Occipital lobe (tissue), 2 donors: Measurements from ENCODE around the gene EFCAB6. TPM values are rescaled to one million over a fixed set of nuclear protein-coding genes. Genes with fewer than 3 reads are reported as not detected.

Experiments used
- DNase-seq: peaks from one replicate; lab custom pipeline; 2025; lab: John Stamatoyannopoulos, UW
- total RNA-seq: library from RNA; depleted of rRNA; stranded (reverse); fragments of >200 nt; gene quantifications from one replicate; pipeline ENCODE4 v1.2.3, GENCODE V29; 2014

Gene EFCAB6
- total RNA-seq, 1 donor from 2014 or later = 8.3 TPM

DNA sequence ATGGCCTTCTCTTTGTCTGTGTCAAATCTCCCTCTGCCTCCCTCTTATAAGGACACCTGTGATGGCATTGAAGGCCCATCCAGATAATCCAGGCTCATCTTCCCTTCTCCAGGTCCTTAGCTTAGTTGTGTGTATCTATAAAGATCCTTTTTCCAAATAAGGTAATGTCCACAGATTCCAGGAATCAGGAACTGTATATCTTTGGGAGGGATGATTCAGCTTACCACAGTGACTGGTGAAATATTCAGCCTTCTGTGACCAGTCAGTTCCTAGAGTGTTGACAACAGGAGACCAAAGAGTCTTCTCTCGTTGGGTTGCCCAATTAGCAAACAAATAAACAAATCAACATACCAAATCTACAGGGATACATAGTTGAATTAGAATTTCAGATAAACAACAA lies 224.5 kb downstream of the EFCAB6 start:
- DNase-seq = no peak

DNA sequence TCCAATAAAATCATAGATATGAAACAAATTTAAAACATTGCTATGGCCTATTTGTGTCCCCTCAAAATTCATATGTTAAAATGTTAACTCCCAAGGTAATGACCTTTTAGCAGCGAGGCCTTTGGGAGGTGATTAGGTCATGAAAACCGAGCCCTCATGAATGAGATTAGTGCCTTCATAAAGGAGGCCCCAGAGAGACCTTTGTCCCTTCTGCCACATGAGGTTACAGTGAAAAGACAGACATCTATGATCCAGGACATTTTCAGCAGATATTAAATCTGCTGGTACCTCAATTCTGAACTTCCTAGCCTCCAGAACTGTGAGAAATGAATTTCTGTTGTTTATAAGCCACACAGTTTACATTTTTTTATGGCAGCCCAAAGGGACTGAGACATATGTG lies 228.6 kb downstream of the EFCAB6 start:
- no peak for DNase-seq

DNA sequence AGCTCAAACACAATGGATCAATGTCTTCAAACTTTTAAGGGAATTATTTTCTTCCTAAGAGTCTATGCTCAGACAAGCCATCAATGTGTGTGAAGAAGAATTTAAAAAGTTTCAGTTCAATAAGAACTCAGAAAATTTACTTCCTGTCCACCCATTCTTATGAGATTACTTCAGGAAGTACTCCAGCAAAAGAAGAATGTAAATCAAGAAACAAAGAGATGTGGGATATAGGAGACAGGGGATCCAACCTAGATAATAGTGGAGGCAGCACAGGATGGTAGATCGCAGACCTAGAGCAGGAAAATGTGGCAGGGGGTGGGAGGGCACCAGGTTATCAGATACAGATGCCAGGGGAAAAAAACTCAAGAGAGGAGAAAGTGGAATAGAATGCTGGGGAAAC lies 229.7 kb downstream of the EFCAB6 start:
- DNase-seq = no peak

- DNase-seq = no peak
Measured at GRCh38 chr22:43580271-43580750, 231.8 kb downstream of the EFCAB6 start.

DNA sequence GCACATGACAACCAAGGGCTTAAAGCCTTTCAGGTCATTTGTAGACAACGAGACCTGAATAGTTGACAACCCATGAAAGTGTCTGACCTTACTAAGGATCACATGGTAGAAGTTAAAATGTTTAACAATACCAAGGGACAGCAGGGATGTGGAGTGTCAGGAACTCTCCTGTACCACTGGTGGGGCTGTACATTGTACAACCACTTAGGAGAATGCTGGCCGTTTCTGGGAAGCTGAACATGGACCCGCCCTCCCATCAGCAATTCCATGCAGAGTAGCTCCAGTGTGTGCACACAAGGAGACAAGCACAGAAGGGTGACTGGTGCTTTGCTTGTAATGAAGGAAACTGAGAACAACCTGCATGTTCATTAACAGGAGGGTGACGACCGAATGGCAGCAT lies 237.4 kb downstream of the EFCAB6 start:
- no peak for DNase-seq

DNA sequence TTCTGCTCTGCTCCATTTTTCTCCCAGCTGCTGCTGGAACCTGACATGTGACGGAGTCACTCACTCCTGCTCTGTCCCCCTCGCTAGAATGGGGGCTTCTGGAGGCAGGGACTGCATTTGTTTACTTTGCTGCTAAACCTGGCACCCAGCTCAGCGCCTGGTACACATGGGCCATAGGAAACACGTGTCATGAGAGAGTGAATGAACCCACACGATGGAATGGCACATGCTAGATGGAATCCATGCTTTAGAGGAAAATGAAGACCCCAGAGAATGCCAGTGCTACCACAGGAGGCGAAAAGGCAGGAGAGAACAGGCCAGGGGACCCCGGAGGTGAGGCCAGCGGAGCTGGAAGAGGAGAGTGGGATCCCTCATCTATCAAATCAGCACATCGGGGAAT lies 239.4 kb downstream of the EFCAB6 start:
- no peak for DNase-seq

- no peak for DNase-seq
Measured at GRCh38 chr22:43571181-43571580, 240.9 kb downstream of the EFCAB6 start.

- DNase-seq = no peak
Measured at GRCh38 chr22:43570531-43571165, 241.5 kb downstream of the EFCAB6 start.

DNA sequence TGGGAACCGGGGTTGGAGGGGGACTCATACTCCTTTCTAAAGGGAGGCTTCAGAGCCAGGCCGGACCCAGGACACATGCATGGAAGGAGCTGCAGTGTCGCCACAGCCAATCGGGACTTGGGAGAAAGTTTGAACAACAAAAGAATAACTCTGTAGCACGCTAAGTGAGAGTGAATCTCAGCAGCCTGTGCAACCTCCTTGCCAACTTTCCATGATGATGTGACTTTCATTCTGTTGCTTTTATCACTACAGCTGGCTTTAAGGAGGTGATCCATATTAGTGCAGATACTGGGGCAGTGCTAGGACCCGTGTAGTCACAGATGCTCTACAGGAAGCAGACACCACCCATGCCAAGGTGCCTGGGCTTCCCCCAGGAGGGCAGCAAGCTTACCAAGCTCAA lies 243.0 kb downstream of the EFCAB6 start:
- DNase-seq = no peak

DNA sequence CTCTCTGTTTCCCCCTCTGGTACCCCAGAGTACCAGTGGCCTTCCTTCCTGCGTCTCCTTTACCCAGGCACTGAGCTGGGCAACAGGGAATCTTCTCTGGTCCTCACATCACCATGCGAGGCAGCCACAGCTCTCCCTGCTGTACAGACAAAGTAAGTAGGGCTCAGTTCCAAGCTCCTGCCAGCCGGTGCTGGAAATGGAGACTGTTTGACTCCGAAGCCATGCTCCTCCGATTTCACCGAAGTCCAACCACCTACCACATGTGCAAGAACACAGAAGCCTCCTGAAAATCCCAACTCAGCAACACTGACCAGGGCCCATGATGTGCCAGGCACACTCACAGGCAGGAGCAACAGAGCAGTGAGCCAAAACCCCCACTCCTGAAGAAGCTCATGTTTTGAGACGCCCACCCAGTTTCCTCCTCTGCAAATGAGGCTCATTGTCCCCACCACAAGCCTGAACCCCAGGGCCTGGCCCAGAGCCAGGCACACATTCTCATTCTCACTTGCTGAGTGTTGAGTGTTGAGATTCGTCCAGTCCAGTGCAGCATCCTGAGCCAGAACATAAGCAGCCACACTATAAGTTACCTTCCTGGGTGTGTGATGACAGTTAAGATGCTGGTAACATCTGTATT lies 244.3 kb downstream of the EFCAB6 start:
- DNase-seq = peak; percentile 29

DNA sequence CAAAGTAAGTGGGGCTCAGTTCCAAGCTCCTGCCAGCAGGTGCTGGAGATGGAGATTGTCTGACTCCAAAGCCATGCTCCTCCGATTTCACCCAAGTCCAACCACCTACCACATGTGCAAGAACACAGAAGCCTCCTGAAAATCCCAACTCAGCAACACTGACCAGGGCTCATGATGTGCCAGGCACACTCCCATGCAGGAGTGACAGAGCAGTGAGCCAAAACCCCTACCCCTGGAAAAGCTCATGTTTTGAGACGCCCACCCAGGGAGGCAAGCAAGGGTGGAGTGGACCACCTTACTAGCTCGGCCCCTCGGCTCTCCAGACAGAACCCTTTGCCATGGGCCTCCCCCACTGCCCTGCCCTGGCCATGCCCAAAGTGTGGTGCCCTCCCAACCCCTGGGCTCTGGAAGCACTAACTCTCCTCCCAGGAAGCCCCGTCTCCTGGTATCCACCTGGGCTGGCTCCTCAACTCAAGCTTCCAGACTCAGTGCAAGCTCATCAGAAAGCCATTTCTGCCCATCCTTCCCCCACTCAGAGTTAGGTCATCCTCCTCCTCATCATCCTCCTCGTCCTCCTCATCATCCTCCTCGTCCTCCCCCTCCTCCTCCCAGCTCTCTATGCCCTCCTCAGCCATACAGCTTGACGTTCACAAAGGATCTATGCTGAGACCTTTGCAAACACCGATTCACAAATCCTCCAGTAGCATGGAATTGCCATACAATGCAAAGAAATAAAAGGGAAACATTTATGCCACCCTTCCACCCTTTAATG lies 245.4 kb downstream of the EFCAB6 start:
- no peak for DNase-seq

GRCh38 chr22:43566021-43566420 lies 246.1 kb downstream of the EFCAB6 start:
- no peak for DNase-seq

DNA sequence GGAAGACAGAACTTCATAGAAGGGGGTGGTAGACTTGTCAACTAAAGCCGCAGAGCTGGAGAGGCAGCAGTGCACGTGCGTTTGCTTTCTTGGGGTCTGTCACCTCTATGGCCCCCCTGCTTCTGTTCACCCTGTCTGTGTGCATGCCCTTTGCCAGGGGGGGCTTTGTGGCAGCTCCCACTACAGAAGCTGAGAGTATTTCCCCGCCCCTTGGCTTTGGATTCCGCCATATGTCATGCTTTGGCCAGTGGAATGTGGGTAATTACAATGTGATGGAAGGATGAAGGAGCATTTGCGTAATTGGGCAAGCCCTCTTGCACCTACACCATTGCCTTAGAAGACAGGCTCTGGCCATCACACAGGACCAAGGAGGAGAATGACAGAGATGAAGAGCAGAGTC lies 247.2 kb downstream of the EFCAB6 start:
- no peak for DNase-seq

DNA sequence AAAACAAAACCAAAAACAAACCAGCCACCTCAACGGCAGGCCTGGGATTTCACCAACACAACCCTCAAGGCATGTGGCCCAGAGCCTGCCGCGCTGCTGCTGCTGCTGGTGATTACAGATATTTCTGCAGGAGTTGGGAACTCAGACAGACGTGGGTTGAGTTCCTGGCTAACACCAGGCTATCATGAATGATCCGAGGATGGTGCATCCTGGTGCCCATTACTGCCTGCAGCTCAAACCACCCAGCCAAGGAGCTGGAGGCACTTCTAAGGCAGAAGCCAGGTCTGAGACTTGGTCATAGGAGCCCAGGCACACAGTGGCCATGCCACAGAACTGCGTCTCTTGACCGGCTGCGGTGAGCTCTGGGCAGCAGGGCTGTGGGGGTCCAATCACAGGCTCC lies 248.5 kb downstream of the EFCAB6 start:
- DNase-seq = no peak

DNA sequence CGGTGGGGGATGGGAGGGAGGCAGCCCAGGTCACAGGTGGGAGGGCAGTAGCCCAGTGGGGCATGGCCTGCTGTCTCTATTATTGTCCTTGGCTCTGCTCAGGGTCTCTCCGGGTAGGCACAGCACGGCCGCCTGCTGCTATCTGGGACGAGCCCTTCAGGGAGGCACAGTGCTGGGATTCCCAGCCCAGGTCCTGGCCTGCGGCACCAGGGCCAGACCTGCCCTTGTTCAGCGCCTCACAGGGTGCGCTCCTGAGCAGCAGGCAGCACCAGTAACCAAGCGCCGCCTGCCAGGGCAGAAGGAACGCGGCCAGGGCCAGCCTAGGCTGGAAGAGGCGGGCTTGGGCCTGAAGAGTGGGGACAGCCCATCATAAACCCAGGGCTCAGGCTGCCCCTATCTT lies 249.3 kb downstream of the EFCAB6 start:
- DNase-seq = no peak

DNA sequence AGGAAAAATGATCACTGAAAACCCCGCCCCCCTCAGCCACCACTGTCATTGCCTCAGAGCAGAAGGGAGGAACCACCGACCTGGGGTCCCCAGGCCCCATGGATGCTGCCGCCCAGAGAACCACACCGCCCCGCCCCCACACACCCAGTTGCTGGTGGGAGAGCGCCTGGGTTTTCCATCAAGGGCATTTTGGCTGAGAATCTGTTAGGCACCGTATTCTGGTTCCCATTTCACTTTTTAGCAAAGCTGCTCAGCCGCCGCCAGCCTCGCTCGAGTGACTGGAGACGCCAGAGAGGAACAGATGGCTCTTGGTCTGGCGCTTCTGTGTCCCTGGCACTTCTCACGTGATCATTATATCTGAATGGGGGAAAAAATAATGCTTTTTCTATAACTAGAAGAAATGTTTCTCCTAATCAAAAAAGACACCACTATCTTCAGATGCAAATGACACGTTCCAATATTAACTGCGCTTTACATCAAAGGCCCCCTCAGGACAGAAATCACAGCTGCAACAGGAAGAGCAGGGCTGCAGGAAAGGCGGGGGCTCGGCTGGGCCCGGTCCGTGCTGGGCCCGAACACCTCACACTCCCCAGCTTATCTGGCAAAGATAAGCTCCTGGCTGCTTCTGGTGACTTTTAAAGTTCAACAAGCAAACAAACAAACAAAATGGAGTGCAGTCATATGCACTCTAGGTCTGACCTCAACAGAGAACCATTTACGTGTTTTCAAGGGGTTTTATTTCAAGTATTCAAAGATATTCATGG lies 250.5 kb downstream of the EFCAB6 start:
- peak; percentile 21 for DNase-seq

GRCh38 chr22:43560651-43561050 lies 251.5 kb downstream of the EFCAB6 start:
- DNase-seq = no peak

DNA sequence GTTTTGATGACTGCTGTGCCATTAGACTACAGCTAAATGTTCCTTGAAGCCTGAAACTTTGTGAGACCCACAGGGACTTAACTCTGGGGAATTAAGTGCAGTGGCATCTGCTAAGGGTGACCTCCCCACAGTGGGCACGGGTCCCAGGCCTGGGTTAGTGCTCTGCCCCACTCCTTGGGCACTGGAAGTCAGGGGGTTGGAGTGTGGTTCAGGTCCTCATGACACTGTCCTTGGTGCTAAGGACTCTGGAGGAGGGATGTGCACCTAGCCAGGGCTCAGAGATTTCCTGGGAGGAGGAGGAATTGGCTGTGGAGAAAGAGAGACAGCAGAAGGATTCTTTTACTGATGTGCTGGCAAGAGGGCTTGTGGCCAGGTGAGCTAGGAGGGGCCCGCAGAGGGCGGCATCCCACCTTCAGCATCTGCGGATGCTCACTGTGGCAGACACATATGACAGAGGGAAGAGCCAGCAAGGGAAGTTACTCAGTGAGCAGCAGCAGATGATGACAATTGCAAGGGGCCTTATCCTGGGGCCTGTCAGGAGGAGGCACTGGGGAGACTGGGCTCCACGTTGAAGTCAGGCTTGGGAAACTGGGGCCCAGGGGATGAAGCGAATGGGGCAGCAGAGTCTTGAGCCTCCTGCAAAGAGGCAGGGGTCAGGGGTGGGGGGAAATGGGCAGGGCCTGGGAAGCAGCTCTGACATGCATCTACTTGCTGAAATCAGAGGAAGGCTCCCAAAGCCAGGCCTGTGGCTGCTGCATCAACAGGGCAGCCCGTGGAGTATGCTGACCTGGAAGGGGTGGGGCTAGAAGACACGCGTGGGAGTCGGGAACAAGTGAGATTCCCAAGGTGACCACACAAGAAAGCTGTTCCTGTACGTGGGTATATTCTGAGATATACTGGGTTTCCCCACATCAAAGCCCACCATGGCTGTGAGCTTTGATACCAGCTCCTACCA lies 256.3 kb downstream of the EFCAB6 start:
- no peak for DNase-seq

GRCh38 chr22:43554694-43555365 lies 257.3 kb downstream of the EFCAB6 start:
- DNase-seq = no peak

- DNase-seq = no peak
Measured at GRCh38 chr22:43554259-43554636, 257.9 kb downstream of the EFCAB6 start.
